Measurements from ENCODE around the gene MAPK14.

DNA sequence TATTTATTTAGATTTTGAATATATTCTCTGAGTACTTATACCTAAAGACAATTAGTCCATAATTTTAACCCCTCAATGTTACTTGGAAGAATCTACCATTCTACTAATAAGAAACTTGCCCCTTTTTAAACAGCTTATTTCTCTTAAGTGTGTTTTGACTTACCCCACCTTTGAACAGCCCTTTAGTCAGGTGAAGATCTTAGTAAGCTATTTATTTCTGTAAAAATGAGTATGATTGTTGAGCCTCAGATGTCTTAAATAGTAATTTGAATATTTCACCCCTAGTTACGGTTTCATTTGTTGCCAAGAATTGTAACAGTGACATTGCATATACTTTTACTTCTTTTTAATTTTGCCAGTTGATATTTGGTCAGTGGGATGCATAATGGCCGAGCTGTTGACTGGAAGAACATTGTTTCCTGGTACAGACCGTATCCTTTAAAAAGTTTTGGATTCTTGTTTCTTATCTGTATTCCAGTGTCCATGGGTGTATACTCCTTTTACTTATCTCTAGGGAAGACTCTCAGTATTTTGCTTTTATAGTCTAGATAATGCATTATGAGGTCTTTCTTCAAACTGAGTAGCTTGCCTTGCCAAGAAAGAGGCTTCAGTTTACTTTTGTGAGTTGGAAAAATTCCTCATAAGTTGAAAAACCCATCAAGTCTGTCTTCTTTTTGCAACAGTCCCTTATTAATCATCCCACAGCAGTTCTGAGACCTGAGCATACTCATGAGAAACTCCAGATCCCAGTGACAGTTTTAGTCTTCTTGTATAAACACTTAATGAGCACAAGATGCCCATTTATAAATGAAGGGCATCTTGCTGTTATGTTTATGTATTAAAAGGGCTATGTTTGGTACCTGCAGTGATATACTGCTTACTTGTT lies 48.8 kb downstream of the MAPK14 start:
- TF ChIP-seq, protein P1, sequence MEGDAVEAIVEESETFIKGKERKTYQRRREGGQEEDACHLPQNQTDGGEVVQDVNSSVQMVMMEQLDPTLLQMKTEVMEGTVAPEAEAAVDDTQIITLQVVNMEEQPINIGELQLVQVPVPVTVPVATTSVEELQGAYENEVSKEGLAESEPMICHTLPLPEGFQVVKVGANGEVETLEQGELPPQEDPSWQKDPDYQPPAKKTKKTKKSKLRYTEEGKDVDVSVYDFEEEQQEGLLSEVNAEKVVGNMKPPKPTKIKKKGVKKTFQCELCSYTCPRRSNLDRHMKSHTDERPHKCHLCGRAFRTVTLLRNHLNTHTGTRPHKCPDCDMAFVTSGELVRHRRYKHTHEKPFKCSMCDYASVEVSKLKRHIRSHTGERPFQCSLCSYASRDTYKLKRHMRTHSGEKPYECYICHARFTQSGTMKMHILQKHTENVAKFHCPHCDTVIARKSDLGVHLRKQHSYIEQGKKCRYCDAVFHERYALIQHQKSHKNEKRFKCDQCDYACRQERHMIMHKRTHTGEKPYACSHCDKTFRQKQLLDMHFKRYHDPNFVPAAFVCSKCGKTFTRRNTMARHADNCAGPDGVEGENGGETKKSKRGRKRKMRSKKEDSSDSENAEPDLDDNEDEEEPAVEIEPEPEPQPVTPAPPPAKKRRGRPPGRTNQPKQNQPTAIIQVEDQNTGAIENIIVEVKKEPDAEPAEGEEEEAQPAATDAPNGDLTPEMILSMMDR (IDR thresholded peaks at IDR 0.05): no peak
- TF ChIP-seq POLR2A (IDR thresholded peaks at IDR 0.05): no peak
